GM18858 (cell line): ENCODE measurements around the gene COX8A.
"Not testable (repeated sequence)": the region's sequence is repeated elsewhere in the genome, so short reads cannot be mapped to it uniquely, and the experiment has no call there.

Source experiments
- ATAC-seq: cut with Tn5 transposase; IDR thresholded peaks from one replicate; pipeline ENCODE4 v1.9.1; 2021; ENCODE audit not compliant: unreplicated experiment

Gene COX8A

DNA sequence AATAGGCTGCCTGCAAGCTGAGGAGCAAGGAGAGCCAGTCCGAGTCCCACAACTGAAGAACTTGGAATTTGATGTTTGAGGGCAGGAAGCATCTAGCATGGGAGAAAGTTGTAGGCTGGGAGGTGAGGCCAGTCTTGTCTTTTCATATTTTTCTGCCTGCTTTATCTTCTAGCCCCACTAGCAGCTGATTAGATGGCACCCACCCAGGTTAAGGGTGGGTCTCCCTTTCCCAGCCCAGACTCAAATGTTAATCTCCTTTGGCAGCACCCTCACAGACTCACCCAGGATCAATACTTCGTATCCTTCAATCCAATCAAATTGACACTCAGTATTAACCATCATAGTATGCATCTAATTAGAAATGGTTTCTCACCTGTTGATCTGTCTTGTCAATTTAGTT lies 5.0 kb upstream of the COX8A start:
- ATAC-seq, result no peak

DNA sequence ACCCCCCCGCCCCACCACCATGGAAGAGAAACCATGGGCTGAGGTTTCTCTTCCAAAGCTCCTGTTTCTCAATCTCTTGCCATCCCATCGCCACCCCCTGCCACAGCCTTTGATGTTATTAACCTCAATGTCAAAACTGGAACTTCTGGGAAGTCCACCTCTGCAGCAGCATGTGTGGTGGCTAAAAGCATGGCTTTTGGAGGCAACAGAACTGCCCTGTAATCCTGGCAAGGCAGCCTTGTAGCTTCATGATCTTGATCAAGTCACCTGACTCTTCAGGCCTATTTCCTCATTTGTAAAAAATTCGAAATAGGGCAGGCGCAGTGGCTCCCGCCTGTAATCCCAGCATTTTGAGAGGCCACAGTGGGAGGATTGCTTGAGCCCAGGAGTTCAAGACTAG lies 3.5 kb upstream of the COX8A start:
- no peak for ATAC-seq

DNA sequence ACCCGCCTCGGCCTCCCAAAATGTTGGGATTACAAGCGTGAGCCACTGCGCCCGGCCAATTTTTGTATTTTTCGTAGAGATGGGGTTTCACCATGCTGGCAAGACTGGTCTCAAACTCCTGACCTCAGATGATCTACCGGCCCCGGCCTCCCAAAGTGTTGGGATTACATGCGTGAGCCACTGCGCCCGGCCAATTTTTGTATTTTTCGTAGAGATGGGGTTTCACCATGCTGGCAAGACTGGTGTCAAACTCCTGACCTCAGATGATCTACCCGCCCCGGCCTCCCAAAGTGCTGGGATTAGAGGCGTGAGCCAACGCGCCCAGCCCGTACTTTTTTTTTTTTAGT lies 535 bp upstream of the COX8A start:
- ATAC-seq, result not testable (repeated sequence)

GRCh38 chr11:63978551-63979239 lies 4.3 kb downstream of the COX8A start:
- ATAC-seq, result no peak

- no peak for ATAC-seq
Observed at GRCh38 chr11:63979426-63979825, 5.0 kb downstream of the COX8A start.

DNA sequence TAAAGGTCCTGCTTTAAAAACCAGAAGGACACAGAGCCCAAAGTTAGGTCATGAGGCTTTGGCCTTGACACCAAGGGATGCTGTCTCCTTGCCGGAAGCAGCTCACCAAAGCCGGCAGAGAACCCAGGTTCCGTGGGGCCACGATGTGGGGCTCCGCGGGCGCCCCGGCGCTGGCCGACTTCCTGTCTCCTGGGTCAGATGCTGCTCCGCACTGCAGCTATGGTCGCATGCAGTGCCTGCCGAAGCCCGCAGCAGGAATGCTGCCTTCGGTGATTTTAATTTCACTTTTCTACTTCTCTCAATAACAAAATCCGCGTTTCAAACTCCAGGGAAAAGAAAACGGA lies 11.4 kb downstream of the COX8A start:
- no peak for ATAC-seq

GRCh38 chr11:63986156-63986931 lies 11.9 kb downstream of the COX8A start, which contains the start of gene OTUB1:
TSS of gene OTUB1 (plus strand) at chr11:63986438. CDS start at chr11:63986457, 19 bp downstream.
- peak; percentile 75 for ATAC-seq

- ATAC-seq, result no peak
Observed at GRCh38 chr11:63986932-63987513, 12.6 kb downstream of the COX8A start.

GRCh38 chr11:63991558-63991957 lies 17.1 kb downstream of the COX8A start:
- ATAC-seq, result no peak

DNA sequence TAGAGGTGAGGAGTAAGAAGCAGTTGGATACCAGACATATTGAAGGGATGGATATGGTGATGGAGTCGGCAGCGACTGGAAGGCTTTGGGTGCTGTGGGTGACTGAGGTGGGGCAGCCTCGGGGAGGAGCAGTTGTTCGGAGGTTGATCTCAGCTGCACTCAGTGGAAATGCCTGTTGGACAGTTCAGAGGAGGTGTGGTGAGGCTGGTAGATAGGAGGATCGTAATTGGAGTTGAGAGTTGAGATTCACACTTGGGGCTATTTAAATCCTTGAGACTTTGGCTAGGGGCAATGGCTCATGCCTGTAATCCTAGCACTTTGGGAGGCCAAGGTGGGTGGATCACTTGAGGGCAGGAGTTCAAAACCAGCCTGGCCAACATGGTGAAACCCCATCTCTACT lies 18.7 kb downstream of the COX8A start:
- no peak for ATAC-seq

DNA sequence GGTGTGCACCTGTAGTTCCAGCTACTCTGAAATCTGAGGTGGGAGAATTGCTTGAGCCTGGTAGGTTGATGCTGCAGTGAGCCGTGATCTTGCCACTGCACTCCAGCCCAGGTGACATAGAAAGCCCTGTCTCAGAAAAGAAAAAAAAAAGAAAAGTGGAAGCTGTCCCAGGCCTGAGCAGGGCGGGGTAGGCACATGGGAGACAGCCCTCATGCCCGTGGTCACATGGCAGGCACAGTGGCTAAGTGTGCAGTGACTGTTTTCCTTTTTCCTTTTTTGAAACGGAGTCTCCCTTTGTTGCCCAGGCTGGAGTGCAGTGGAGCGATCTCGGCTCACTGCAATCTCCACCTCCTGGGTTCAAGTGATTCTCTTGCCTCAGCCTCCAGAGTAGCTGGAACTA lies 19.6 kb downstream of the COX8A start:
- ATAC-seq, result no peak

DNA sequence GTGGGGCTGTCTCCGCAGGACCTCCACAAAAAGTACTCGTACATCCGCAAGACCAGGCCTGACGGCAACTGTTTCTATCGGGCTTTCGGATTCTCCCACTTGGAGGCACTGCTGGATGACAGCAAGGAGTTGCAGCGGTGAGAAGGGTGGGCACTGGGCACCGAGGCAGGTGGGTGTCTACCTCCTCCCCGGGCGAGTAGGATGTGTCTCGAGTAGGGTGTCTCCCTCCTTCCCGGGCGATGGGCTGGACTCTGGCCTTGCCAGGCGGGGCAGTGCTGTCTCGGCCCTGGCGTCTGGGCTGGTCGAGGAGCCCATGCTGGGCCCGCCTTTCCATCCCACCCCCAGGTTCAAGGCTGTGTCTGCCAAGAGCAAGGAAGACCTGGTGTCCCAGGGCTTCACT lies 22.1 kb downstream of the COX8A start:
- no peak for ATAC-seq

DNA sequence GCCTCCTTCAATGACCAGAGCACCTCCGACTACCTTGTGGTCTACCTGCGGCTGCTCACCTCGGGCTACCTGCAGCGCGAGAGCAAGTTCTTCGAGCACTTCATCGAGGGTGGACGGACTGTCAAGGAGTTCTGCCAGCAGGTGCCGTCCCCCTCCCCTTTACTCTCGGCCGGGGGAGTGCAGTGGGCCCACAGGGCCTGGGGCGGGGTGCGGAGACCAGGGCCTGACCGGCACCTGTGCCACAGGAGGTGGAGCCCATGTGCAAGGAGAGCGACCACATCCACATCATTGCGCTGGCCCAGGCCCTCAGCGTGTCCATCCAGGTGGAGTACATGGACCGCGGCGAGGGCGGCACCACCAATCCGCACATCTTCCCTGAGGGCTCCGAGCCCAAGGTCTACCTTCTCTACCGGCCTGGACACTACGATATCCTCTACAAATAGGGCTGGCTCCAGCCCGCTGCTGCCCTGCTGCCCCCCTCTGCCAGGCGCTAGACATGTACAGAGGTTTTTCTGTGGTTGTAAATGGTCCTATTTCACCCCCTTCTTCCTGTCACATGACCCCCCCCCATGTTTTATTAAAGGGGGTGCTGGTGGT lies 22.8 kb downstream of the COX8A start:
- ATAC-seq, result no peak

DNA sequence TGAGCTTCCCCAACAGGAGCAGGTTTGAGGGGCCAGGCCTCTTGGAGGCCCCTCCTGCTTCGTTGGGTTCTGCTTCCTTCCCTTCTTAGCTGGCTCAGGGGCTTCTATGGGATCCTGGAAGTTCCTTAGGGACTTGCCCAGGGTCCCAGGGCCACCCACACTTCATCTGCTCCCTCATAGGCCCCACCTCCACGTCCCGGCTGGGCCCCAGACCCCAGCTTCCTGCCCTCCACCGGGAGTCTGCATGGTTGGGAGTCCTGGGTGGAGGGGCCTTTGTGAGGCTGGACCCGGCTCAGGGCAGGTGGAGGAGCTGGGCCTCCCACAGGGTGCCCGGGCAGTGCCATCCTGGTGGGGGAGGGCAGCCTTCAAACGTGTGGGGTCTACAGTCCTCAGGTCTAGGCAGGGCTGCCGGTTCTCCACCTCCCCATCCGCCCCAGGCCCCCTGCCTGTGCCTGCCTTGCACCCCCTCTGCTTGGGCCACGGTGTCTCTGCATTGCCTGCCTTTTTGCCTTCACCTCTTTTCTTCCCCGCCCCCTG lies 23.4 kb downstream of the COX8A start:
- ATAC-seq, result no peak

GRCh38 chr11:63998558-63999348 lies 24.3 kb downstream of the COX8A start:
- no peak for ATAC-seq

- ATAC-seq, result no peak
Observed at GRCh38 chr11:63999349-64000025, 25.1 kb downstream of the COX8A start.

DNA sequence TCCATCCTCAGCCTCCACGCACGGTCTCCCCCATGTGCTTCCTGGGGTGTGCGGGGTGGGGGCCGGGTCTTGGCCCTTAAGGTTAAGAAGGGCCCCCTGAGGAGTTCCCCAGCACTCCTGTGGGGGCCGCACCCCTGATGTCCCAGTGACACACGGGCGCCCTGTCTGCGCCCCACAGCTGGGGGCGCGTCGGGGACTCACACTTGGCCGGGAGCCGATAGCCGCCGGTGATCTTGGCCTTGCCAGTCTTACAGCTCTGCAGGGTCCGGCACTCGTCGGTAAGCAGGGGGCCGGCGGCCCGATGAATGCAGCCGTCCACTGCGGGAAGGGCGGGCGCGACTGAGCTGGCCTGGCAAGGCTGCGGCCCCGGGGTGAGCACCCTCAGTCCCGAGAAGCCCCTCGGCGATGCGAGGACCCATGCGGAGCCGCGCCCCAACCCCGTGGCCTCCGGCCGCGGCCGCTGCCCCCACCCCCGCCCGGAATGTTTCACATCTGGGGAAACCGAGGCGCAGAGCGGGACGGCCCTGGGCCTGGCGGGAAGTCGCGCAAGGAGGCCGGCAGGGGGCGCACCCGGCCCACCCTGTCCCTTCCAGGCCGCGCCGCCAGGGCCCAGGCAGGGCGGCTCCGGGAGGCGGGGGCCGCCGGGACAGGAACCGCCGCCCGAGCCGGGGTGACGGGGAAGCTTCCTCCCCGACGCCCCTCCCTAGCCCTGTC lies 25.8 kb downstream of the COX8A start:
- ATAC-seq, result no peak

DNA sequence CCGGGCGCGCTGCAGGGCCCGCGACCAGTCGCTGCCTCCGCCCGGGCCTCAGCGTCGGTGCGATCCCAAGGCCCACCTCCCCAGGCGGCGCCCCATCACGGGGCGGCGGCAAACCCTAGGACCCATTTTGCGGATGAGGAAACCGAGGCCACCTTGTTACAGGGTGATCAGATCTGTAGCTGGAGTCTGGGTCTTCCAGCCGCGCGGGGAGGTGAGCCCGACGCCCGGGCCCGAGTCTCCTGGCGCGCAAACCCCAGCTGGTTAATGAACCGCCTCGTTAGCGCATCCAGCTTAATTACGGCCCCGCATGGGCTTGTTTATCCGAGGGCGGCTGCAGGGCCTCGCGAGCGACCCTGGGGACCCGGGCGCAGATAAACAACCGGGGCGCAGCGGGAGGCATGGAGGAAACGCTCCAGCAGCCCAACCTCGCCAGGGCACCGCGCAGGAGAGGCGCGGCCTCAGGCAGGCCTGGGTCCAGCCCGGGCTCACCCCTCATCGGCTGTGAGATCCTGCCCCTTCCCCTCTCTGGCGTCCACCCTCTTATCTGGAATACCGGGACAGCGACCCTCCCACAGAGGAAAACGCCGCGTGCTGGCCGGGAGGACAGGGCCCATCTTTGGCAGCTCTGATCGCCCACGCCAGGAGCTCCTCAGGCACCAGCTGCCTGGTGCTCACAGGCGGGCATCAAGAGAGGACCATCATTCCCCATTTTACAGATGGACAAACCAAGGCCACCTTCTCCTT lies 26.5 kb downstream of the COX8A start:
- no peak for ATAC-seq
